GDM1 (cell line): ENCODE measurements around the gene TMEM266.

Source experiments
- DNase-seq: peaks from one replicate; lab custom pipeline; 2025; lab: John Stamatoyannopoulos, UW

TMEM266 gene

DNA sequence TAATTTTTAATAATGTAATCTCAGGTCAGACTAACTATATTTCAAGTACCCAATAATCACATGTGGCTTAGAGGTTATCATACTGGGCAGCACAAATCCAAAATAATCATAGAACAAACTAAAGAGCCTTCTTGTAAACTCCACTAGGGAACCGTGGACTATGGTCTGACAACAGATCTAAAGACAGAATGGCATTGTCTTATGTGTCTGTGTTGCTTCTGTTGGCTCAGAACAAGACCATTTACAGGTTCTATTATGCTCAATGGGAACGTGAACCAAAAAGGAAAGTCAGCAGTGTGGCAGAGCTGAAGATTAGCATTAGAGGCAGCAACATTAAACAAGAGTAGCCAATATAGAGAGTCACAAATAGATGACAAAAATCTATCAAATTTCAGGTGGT, 176.6 kb downstream of the TMEM266 start:
- DNase-seq: no peak

DNA sequence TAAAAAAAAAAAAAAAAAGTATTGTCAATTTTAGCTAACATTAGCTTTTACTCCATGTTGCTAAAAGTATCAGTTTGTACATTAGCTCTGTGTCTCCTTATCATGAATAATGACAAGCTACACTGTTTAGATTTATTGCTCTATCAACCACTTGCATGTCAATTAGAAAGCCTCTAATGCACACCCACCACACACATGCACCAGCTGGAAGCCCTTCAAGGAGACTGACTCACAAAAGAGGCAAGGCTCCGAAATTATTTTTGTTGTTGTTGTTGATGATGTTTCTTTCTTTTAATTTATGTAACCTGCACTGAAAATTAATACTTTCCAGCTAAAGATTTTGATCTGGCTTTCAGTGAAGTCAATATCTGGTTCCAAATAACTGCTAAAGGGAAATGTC, 180.0 kb downstream of the TMEM266 start:
- DNase-seq: no peak

DNA sequence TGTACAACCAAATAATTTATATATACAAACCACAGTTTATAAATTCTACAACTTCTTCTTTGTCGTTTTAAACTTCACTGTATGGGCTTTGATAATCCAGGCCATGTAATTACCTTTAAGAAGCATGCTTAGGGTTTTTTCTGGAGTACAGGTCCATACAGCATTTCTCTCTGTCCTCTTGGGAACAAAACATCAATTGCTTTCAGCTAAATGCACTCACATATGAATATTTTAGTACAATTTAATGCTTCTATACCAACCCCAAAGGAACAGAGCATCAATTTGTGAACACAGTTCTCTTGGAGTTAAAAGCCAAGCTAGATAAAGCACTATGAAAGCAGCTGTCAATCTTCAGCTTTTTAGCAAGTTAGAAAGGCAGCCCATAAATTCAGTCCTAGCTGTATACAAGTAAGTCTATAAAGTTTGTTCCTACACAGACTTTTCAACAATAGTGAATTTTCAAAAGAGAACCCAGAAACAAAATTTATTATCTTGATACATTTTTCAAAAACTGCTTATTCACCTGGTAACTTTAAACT, 185.4 kb downstream of the TMEM266 start:
- no peak for DNase-seq

DNA sequence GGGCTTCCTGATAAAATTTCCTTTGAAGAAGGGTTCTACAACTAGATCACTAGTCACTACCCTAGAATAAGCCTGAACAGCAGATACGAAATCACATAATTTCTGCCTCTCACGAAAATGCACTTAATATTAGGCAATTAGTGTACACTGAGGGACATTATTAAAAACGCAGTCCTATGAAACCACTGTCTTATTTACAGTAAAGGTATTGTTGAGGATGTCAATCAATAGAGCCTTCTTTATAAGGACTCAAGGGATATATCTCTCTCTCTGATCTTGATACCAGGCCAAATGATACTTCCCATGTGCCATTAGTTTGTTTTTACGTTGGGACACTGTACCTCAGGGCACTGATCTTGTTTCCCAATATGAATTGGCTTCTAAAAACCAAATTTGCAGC, 191.9 kb downstream of the TMEM266 start:
- DNase-seq: no peak

DNA sequence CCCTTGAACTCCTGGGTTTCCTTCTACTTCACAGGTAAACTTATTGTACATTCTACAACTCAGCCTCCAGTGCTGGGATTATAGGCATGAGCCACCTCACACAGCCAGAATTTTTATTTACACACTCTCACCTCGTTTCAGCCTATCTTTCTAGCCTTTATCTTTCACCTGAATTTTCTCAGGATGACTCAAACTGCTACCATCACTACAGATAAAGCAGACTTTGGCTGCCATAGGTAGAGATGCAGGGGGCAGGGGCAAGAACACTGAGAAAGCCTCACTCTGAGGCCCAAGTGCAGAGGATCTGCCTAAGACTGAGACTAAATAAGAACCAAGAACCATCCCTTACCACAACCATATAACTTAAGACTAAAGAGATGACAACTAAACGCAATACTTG, 192.5 kb downstream of the TMEM266 start:
- DNase-seq: no peak

DNA sequence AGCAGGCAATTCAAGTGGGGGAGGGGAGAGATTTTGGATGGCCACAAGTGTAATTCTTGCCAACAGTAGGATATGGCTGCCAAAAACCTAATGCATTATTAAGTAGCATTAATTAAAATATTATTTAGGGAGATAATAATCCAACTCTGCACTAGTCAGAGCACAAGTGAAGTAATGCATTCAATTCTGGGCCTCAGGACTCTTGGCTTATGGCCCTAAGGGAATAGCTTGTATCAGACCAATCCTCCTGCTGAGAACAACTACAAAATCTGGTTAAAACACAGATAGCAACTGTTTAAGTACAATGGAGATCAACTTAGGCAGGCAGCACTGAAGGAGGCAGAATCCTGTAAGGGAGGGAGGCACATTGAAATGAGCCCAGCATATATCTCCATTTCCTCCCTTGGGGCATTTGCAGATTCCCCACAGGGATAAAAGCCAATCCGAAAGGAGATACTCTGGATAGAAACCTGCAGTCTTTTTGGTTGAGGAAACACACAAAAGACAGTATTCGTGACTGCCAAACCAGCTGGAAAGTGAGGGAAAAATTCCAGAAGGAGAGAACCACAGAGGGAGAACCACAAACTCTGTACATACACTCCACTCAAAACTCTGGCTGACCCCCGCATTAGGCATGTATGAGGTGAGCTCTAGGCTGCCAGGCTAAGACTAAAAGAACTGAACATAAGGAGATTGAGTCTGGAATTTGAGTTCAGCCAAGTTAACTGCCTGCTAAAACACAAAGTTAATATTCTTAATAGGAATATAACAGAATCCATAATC, 194.1 kb downstream of the TMEM266 start:
- no peak for DNase-seq
